HG03025 (cell line): Measurements from ENCODE around the gene CCDC188.

ENCODE experiments used
- ATAC-seq: cut with Tn5 transposase; IDR thresholded peaks from one replicate; pipeline ENCODE4 v1.9.1; 2021; ENCODE audit warnings: mild to moderate bottlenecking, moderate library complexity; ENCODE audit not compliant: unreplicated experiment, low FRiP score

CCDC188 gene

DNA sequence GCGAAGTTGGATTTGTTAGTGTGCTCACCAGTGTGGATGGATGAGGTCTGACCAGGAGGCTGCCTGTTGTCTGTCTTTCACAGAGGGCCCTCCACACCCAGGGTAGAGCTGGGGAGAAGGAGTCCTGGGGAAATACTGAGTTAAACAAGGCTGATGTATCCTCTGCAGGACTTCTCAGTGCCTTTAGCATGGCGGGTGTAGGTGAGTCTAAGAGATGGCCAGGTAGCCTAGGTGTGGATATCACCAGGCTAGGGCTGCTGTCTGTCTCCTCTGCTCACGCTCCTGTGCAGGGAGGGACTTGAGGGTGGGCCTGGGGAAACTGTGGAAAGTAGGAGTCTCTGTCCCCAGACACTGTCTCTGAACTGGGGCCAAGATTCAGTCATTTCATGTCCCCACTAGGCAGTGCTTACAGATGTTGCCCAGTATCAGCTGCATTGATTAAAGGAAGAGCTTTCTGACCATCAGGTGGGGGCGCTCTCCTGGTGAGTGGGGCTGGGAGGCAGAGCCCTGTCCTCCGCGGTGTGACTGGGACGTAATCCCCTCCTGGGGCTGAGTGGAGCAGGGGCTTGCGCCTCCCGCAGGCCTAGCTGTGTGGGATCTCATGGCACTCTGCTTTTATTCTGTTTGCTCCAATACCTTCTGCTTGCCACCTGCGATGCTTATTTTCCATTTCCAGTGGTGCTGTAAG is 35.5 kb upstream of the CCDC188 start:
- ATAC-seq, result no peak

DNA sequence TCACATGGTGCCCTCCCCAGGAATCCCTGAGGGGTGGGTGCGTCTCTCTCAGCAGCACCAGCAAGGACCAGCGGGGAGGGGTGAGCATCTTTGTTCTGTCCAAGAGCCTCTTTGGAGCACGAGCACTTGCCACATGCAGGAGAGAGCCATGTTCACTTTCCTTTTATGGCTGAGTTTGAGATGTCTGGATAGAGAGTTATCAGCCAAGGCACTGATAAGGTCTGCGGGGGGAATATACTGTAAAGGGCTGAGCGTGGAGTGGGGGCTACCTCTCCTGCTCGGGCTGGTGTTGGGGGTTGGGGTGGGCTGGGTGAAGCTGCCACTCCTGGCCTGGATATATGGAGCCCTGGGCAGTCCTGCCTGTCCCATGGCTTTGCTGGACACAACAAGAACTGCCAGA is 34.9 kb upstream of the CCDC188 start:
- ATAC-seq, result no peak

DNA sequence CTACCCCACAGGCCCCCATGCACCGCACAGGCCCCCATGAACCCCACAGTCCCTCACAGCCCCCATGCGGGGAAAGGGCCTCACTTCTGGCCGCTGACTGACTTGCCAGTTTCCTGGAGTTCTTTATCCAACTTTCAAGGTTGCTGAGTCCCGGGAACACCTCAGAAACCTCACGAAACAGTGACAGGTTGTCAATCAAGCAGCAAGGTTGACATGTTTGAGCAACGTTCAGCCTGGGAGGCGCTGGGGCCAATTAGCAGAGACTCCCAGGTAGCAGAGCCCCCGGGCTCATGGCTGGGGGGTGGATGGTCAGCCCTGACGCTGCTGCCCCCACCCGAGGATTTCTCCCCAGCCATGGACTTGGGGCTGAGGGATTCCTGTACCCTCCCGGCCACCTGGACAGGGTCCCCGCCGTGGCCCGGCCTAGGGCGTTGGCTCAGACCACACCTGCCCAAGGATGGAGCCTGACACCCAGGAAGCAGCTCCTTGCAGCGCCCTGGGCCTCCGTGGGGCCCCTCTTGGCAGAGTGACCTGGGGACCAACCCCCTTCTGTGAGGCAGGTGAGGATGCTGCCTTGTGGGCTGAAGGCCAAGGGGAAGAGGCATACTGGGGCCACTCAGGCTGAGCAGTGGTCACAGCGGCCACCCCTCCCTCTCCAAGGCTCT is 33.8 kb upstream of the CCDC188 start:
- ATAC-seq, result no peak

- no peak for ATAC-seq
These were observed 33.0 kb upstream of the CCDC188 start for GRCh38 chr22:20183823-20184222.

DNA sequence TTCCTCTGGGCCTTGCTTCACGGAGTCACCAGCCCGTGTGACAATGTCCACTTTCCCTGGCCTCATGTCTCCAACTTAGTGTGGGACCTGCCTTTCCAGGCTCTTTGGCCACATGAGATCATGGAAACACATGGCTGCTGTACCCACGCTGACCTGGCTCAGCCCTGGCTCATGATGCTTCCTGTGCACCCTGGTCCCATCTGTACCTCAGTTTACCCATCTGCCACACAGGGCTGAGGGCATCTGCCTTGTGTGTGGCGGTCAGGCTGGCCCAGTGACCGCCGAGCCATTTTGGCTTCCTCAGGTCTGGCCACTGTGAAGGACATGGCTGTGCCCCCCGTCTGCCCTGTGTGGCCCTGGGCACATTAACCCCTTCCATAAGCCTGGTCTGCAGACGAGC is 32.2 kb upstream of the CCDC188 start:
- ATAC-seq, result no peak

DNA sequence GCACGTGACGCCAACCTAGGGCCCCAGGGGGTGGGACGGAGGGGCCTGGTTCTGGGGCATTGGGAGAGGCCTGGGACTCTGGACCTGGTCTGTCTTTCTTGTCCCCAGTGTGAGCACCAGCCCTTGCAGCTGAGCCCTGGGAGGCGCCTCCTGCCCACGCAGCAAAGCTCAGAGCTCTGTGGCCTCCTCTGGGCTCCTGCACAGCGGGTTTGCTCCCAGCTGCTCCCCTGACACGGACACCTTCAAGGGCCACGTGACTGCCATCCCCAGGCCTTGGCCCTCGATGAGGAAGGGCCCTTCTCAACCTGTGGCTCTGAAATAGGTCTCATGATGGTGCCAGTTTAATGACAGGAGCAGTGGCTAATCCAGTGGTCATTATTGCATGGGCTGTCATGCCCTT is 31.5 kb upstream of the CCDC188 start:
- ATAC-seq, result no peak

DNA sequence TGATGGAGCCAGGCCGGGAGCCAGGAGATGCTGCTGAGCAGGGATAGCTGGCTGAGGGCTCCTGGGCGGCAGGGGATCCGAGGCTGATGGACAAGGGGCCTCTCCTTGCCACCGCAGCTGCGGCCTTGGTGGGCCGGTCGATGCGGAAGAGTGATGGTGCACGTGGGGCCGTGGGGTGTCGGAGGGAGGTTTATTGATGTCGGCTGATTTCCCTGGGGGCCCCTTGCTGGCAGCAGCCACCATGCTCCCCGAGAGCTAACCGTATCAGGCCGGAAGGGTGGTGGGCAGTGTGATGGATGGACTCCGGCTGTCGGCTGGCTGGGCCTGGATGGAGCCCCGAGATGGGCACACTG is 31.0 kb upstream of the CCDC188 start:
- ATAC-seq, result no peak

- no peak for ATAC-seq
These were observed 30.5 kb upstream of the CCDC188 start for GRCh38 chr22:20181194-20181883.

DNA sequence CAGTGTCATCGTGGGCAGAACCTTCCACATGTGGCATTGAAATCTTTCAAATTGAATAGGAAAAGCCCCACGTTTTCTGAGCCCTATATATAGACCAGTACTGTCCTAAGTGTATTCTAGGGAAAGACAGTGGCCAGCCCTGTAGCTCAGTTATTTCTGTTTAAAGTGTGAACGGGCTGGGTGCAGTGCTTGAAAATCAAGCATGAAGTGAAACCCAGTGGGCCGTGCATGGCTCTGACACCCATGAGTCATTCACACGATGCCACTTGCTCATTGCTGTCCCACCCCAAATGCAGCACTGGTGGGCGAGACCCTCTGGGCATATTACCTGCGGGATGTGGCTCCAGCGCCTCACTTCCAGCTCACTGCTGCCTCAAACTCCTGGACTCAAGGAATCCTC is 29.8 kb upstream of the CCDC188 start:
- no peak for ATAC-seq

DNA sequence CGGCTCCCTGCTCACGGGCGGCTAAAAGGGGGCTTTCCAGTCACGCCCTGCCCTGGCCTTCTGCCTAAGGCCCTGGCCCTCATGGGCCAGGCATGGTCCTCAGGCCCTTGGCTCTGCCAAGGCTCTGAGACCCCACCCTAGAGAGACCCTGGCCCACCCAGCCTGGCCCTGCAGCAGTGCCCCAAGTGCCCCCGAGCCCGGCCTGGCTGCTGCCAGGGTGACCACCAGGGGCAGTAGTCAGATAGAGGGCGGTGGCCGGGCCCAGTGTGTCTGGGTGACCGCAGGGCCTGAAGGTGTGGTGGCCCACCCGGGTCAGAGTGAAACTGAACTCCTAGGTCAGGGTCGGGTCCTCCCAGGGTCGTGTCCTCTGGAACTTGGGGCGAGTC is 29.4 kb upstream of the CCDC188 start:
- no peak for ATAC-seq

DNA sequence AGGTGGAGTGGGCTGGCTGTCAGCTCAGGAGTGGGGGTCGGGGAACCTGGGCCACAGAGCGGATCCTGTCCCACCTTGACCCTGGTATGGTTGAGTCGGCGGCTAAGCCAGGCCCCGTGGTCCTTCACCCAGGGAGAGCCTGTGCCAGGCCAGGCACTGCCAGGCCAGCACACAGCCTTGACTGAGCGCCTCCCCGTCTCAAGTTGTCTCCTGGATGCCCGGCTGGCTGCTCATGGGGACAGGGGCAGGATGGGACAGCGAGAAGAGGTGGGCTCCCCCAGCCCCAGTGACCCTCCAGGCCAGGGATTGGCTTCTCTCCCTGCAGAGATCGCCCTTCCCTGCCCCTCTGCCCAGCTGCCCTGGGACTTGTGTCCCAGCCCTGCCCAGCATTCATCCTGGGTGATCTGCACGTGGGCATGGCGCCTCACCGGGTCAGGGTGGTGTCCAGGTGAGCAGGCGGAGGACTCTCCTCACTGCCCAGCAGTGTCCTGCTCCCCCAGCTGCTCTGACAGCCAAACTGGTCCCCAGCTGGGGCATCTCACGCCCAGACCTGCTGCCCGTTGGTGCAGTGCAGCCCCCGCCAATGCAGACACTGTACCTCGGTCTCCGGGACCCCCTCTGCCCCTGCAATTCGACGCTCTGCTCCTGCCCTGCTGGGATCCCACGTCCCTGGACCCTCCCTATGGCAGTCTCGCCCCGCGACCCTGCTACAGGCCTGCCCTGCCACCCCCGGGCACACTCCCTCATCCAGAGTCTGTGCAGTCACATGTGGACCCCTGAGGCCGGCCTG is 28.8 kb upstream of the CCDC188 start:
- ATAC-seq, result no peak

GRCh38 chr22:20178915-20179227 is 28.0 kb upstream of the CCDC188 start:
- no peak for ATAC-seq

DNA sequence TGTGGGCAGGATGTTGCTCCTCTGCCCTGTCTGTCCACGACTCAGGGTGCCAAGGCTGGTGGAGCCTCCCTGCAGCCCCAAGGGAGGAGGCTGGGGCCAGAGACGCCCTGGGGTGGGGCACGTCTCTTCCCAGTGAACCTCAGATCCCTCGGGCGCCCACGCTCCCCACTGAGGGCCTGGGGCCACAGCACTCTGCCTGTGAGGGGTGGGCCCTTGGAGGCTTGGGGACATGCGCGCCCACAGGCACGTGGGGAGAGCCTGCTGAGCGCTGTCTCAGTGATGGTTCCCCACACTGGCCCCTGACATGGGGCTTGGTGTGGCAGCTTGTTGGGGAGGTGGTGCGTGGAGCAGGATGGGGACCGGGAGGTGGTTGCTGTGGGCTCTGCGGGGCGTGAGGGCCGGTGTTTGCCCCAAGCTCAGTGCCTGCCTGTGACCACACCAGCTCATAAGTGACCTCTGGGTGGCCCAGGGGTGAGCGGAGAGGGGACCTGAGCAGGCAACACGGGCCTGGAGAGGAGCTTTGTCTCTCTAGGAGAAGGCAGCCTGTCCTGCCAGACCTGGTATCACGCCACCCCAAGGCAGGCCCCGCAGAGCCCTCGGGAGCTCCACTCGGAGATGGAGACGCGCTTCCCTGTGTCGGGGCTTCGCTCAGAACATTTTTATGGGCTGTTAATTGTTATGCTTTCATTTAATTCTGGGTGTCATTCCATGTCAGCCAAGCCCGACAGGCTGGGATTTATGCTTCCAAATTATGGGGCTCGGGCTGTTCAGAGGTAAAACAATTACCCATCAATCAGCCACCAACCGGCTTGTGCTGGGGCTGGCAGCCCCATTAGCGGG is 27.4 kb upstream of the CCDC188 start:
- ATAC-seq, result no peak

DNA sequence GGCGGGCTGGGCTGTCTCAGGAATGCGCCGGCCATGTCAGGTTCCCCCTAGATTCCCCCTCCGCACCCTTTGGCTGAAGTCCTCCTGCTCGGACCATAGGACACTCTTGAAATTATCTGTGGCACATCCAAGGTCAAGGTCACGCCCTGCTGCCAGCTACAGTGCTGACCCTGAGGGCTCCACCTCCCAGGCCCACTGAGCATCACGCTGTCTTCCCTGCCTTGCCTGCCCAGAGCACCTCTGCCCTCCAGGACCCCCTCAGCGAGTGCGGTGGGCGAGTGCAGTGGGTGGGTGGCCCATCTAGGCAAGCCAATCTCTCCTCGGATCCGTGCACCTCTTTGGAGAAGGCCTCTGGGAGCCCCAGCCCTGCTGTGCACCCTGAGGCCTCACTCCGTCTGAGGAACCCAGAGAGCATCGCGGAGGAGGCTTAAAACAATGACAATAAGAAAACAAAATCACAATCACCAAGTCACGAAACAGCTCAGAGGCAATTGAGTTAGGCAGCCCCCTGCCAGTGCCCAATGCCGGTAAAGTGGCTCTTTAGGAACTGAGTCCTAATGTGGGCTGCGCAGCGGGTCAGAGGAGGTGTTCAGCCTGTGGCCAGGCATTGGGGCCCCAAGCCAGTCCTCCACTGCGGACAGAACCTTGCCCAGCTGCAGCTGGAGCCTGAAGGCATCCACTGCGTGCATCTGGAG is 26.5 kb upstream of the CCDC188 start:
- no peak for ATAC-seq

GRCh38 chr22:20176421-20177085 is 25.7 kb upstream of the CCDC188 start:
- no peak for ATAC-seq

- no peak for ATAC-seq
These were observed 24.7 kb upstream of the CCDC188 start for GRCh38 chr22:20175597-20175900.

GRCh38 chr22:20174785-20175596 is 24.1 kb upstream of the CCDC188 start:
- ATAC-seq, result no peak

DNA sequence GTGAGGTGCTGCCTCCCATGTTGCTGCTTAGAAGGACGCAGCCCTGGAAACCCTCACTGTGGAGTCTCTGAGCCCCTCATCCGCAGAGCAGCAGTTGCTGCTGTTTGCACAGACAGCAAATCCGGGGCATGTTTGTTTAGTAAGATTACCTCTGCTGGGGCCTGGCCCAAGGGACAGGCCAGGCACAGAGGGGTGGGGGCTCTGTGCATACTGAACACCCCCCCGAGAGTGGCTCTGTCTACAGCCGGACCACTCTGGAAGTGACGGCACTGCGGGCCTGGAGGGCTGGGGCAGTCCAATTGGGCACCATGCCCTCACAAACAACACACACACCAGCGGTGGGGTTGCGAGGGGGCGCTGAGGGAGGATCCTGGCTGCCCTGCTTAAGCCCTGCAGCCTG is 22.9 kb upstream of the CCDC188 start:
- ATAC-seq, result no peak

GRCh38 chr22:20173246-20173645 is 22.4 kb upstream of the CCDC188 start:
- no peak for ATAC-seq
